ENCODE results near the gene CELSR2.

DNA sequence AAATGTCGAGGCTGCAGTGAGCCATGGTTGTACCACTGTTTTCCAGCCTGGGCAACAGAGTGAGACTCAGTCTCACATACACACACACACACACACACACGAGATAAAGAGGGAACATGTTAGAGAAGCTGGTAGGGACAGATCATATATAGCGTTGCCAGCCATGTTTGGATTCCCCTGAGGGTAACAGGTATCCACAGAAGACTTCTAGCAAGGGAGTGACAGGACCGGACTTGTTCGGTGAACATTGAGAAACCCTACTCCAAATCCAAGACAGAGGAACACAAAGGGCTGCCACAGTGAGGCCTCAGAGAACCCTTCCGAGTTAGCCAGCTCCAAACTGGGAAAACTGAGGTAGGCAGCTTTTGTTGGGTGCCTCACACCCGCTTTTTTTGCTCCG lies 39.3 kb upstream of the CELSR2 start:
- TF ChIP-seq REST (IDR thresholded peaks at IDR 0.05; ENCODE audit: insufficient read depth in 1 of 2, low read depth in 2 of 2, low read length in 2 of 2): no peak
- TF ChIP-seq POLR2AphosphoS5 (IDR thresholded peaks at IDR 0.05; ENCODE audit: low read depth, low read length): no peak
- TF ChIP-seq SIN3A (IDR thresholded peaks at IDR 0.05; ENCODE audit: borderline replicate concordance, insufficient read depth, low read length): no peak
- TF ChIP-seq TAF1 (IDR thresholded peaks at IDR 0.05; ENCODE audit: borderline replicate concordance, insufficient read depth, low read length): no peak
- no peak for TF ChIP-seq FOXP2 (optimal IDR thresholded peaks at IDR 0.05; ENCODE audit: borderline replicate concordance, extremely low read depth, extremely low read length, insufficient read depth)
